Fibroblast of upper back skin (primary cell): ENCODE measurements around the gene CA5A.
"Not testable (repeated sequence)": the region's sequence is repeated elsewhere in the genome, so short reads cannot be mapped to it uniquely, and the experiment has no call there.

Experiments
- DNase-seq: peaks from one replicate; pipeline ENCODE4 v3.0.0-alpha.2; 2013

The CA5A gene

GRCh38 chr16:87922250-87922871 is 14.0 kb downstream of the CA5A start:
- no peak for DNase-seq

- DNase-seq: no peak
These were observed 15.0 kb downstream of the CA5A start for GRCh38 chr16:87921236-87921773.

DNA sequence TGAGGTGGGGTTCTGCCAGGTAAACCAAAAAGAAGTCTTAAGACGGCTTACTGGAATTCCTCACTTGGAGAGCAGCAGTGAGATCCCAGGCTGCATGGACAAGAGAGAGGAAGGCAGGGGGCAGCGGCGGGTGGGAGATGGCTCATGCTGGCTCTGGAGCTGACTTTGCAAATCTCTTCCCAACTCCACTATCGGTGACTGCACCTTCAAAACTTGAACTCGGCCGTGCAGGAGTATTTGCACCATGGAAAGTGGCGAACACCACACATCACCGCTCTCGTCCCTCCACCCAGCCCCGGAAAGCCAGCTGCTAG is 16.7 kb downstream of the CA5A start:
- no peak for DNase-seq

GRCh38 chr16:87918866-87919680 is 17.3 kb downstream of the CA5A start:
- peak; percentile 39 for DNase-seq

GRCh38 chr16:87918338-87918737 is 18.0 kb downstream of the CA5A start:
- no peak for DNase-seq

- DNase-seq: no peak
These were observed 18.8 kb downstream of the CA5A start for GRCh38 chr16:87917503-87917902.

DNA sequence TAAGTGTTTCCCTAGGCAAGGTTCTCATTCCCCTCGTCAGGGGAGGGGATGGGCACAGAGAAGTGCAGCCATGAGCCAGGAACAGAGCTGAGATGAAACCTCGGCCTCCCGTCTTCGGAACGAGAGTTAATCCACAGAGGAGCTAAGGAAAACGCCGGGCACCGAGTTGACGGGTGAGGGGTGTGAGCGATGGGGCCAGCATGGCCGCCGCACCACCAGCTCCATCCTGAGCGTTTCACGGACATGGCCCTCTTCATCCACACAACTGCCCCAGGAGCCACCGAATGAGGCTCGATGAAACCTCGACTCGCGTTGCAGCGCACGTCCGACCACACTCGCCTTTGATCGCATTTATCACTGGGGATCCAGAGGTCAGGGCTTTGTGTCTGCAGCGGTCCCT is 21.5 kb downstream of the CA5A start:
- DNase-seq: no peak

DNA sequence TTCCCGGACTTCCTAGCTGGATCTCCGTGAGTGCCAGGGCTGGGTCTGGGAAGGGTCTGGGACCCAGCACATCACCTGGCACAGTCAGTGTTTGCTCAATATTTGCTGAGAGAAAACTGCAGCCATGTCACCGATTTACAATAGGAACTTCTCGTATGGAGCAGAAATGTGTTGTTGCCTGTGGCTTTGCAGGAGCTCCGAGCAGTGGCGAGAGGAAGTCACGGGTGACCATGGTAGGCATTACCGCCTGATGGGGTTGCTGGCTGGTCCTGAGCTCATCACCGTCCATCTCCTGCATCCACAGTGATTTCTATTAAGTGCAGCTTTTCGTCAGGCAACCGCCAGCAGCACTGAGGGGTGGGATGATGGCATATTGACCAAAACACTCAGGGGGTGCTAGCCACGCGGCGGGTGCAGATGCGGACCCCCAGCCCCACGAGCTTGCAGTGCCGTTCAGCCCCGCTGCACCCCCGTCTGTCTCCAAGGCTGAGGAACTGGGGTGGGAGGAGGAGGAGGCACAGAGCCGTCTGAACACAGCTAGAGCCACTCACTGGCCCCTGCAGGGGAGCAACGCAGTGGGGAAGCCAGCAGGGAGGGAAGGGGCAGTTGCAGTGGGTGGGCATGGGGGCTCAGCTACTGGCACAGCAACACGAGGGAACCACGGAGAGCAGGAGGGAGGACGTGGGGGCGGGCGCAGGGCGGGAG is 22.2 kb downstream of the CA5A start:
- DNase-seq: not testable (repeated sequence)

DNA sequence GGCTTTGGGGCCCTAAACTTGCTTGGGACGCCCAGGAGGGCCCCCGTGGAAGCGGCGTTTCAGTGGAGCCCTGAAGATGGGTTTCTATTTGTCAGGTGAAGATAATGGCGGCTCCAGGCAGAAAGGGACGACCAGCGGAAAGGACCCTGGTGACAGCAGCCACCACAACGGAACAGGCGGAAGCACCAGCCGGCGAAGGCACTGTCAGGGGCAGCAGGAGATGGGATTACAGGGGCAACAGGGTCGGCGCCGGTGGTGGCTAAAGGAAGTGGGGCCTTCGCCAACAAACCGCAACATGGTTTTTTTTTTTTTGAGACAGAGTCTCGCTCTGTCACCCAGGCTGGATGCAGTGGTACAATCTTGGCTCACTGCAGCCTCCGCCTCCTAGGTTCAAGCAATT is 23.6 kb downstream of the CA5A start:
- not testable (repeated sequence) for DNase-seq

DNA sequence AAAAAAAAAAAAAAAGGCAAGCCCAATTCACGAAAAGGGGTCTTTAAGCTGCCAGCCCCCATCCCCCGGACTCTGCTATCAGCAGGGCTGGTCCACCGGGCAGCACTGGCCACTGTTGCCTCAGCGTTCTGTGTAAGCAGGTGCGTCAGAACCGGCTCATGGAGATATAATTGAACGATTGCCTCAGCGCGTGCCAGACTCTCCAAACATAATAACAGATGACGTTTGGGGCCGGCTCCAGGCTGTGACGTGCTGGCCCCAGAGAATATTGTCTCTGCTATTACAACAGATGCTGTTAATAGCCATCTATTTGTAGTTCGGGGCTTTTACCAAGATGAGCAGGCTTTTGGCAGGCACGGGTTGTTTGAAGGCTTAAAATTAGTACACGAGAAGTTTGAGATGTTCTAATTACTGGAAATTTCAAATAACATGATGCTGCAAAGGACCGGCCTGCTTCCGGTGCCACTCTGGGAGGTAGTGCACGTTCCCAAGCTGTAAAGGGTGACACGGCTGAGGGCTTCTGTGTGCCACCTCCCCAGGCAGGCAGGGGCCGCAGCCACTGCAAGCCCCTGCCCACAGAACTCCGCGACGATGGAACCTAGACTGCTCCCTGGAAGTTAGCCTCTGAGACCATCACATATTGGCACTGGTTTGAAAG is 25.1 kb downstream of the CA5A start:
- peak; percentile 58 for DNase-seq

DNA sequence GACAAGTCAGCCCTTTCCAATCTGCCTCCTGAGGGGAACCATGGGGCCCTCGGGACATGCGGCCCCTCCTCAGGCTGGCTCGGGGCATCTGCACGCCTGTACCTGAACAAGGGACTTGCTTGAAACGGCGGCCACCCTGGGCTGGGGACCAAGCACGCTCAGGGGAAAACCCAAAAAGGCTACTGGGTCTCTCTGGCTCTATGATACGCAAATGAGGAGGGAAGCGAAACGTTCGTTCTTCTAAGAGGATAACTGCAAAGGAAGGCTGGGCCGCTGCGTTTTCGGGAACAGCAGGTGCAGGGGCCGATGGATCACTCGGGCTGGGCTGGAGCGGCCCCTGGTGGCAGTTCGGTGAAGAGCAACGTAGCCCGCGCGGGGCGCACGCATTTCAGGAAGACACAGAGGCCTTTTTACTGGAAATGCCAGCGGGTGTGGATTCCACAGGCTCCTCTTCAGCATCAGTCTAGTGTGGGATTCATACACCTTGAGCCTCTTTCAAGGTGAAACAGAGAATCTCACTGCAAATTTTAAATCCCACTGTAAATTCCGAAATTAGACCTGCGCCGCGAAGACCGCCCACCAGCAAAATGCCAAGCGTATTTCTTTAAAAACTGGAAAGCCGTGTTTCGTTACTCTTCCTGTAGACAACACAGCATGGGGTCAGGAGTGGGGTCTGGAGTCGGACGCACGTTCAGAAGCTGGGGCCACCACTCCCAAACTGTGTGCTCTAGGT is 27.0 kb downstream of the CA5A start:
- DNase-seq: peak; percentile 60

DNA sequence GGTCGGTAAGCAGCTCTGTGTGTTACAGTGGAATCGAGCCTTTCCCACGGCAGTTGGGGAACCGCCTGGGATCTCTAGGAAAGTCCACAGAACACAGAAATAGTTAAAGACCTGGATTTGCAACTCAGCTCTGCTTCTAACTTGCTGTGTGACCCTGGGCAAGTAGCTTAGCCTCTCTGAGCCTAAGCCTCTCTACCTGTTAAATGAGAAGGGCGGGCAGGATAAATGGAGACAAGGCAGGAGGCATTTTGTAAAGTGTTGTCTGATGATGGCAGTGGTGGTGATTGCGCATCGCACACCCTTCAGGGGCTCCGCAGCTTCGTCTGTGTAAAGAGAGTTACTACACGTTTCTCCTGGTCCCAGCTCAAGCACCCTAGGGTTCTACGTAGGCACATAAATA is 28.2 kb downstream of the CA5A start:
- not testable (repeated sequence) for DNase-seq

DNA sequence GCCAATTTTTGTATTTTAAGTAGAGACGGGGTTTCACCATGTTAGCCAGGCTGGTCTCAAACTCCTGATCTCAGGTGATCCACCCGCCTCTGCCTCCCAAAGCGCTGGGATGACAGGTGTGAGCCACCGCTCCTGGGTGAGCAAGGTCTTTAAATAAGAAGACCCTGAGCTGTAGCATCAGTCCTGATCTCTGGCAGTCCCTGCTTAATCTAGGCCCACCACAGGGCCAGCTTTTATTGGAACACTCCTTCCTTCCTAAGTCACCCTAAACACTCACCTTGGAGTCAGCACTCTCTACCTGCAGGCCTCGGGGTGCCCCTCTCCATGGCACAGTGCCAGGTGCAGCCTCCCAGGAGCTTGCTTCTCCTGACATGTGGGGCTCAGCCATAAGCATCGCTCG is 30.8 kb downstream of the CA5A start:
- DNase-seq: not testable (repeated sequence)

- not testable (repeated sequence) for DNase-seq
These were observed 31.4 kb downstream of the CA5A start for GRCh38 chr16:87904963-87905362.

- not testable (repeated sequence) for DNase-seq
These were observed 35.8 kb downstream of the CA5A start for GRCh38 chr16:87900489-87900888.

DNA sequence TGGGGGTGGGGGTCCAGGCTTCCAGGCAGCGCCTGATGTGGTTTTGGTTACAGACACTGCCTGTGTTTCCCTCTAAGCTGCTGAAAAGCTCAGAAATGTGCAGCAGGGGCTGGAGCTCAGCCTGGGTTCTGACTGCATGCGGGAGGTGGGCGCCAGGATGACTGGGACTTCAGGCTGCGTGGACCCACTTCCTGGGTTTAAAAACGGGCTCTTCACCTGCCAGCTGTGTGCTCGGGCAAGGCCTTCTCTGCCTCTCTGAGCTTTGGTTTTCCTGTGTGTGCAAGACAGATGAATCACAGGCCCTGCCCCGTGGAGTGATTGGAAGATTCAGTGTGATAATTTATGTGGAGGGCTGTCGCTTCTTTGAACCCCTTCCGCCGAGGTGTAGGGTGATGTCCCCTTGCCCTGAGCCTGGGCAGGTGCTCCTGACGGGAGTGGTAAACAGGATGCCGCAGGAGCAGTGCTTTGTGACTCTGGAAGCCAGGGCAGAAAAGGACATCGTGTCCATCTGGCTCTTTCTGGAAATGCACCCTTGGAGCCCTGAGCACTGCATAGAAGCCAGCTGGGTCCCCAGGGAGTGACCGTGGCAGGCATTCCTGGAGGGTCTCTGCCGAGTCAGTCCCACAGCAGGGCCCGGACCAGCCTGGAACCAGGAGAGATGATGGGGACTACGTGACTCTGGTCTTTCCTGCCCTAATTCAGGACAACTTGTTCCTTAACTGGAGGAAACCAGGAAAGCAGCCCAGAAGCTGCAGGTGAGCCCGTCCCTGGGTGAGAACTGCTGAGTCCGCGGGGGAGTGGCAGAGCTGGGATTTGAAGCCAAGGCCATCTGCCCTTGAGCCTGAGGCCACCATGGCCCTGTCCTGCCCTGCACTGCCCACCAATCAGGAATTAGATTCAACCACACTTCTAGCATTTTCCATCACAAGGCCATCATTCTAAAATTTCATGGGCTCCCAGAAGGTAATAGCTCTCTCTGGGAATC is 38.5 kb downstream of the CA5A start:
- DNase-seq: no peak

DNA sequence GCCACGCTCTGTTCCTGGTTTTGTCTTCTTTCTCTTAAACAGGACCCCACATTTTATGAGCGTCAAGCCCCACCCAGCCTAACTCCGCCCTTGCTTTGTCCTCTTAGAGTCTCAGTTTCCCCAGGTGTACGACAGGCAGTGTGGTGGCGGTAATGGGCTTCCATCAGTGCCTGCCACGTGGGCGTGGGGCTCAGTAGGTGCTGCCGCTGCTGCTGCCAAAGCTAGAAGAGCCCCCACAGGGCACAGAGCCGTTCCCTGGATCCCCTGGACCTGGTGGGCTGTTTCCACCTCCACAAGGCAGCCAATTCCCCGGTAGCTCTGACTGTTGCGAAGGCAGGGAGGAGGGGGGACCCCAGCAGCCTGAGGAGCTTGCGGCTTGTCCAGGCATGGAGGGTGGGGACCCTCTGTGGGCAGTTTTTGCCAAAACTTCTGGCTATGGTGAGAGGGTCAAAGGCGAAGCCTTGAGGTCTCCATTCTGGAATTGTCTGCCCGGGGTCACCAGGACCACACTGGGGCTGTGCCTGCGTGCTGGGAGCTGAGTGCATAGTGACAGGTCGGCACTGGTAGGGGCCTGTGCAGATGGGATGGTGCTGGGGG is 39.3 kb downstream of the CA5A start:
- not testable (repeated sequence) for DNase-seq

GRCh38 chr16:87896176-87896890 is 40.0 kb downstream of the CA5A start:
- DNase-seq: peak; percentile 47

GRCh38 chr16:87895641-87896141 is 40.6 kb downstream of the CA5A start:
- peak; percentile 92 for DNase-seq

GRCh38 chr16:87894005-87894404 is 42.3 kb downstream of the CA5A start:
- peak; percentile 34 for DNase-seq
